ENCODE measurements around the gene CARD14. TPM values are rescaled to one million over a fixed set of nuclear protein-coding genes. Genes with fewer than 3 reads are reported as not detected.

The CARD14 gene
- total RNA-seq, 1 donor from 2014 or later = 5.4 TPM

- Mint-ChIP-seq H3K27ac (no peak overlapping the region), H3K4me3 (no peak overlapping the region), H3K9me3 (peaks cover 3% of the 10 kb centered on the region), H3K4me1 (peaks cover 21% of the 10 kb centered on the region), H3K27me3 (ENCODE audit: low read depth) (no peaks in the 10 kb centered on the region), H3K36me3 (no peaks in the 10 kb centered on the region)
- no peak for TF ChIP-seq CTCF (IDR thresholded peaks at IDR 0.05; ENCODE audit: unreplicated experiment)
- DNase-seq (ENCODE audit: low spot score in 2 of 2, unreplicated experiment in 2 of 2) = no peak
Measured at GRCh38 chr17:80173126-80173525, 3.3 kb downstream of the CARD14 start.

- H3K9me3 Mint-ChIP-seq = peaks cover 1% of the 10 kb centered on the region
- H3K36me3 Mint-ChIP-seq = no peaks in the 10 kb centered on the region
- no peaks in the 10 kb centered on the region for H3K27me3 Mint-ChIP-seq (ENCODE audit: low read depth)
- H3K4me3 Mint-ChIP-seq = no peak overlapping the region
- H3K27ac Mint-ChIP-seq = no peak overlapping the region
- no peak for DNase-seq (ENCODE audit: low spot score in 2 of 2, unreplicated experiment in 2 of 2)
- no peak for TF ChIP-seq CTCF (IDR thresholded peaks at IDR 0.05; ENCODE audit: unreplicated experiment)
- peaks cover 15% of the 10 kb centered on the region for H3K4me1 Mint-ChIP-seq
Measured at GRCh38 chr17:80173916-80174315, 4.1 kb downstream of the CARD14 start.

GRCh38 chr17:80176757-80177156, 6.9 kb downstream of the CARD14 start:
- no peak overlapping the region for H3K27ac Mint-ChIP-seq
- H3K9me3 Mint-ChIP-seq = no peaks in the 10 kb centered on the region
- no peaks in the 10 kb centered on the region for H3K27me3 Mint-ChIP-seq (ENCODE audit: low read depth)
- H3K36me3 Mint-ChIP-seq = no peaks in the 10 kb centered on the region
- no peak for DNase-seq (ENCODE audit: low spot score in 2 of 2, unreplicated experiment in 2 of 2)
- no peak overlapping the region for H3K4me3 Mint-ChIP-seq
- TF ChIP-seq CTCF (IDR thresholded peaks at IDR 0.05; ENCODE audit: unreplicated experiment) = no peak
- peaks cover 3% of the 10 kb centered on the region for H3K4me1 Mint-ChIP-seq

GRCh38 chr17:80177986-80178595, 8.3 kb downstream of the CARD14 start:
- Mint-ChIP-seq H3K36me3 (no peaks in the 10 kb centered on the region), H3K4me3 (no peak overlapping the region), H3K27me3 (ENCODE audit: low read depth) (no peaks in the 10 kb centered on the region), H3K9me3 (no peaks in the 10 kb centered on the region), H3K4me1 (peaks cover 3% of the 10 kb centered on the region), H3K27ac (no peak overlapping the region)
- TF ChIP-seq CTCF (IDR thresholded peaks at IDR 0.05; ENCODE audit: unreplicated experiment) = no peak
- no peak for DNase-seq (ENCODE audit: low spot score in 2 of 2, unreplicated experiment in 2 of 2)

- no peak for TF ChIP-seq CTCF (IDR thresholded peaks at IDR 0.05; ENCODE audit: unreplicated experiment)
- Mint-ChIP-seq H3K36me3 (no peaks in the 10 kb centered on the region), H3K27me3 (ENCODE audit: low read depth) (no peaks in the 10 kb centered on the region), H3K27ac (no peak overlapping the region), H3K4me1 (peaks cover 3% of the 10 kb centered on the region), H3K9me3 (no peaks in the 10 kb centered on the region), H3K4me3 (no peak overlapping the region)
- DNase-seq (ENCODE audit: low spot score in 2 of 2, unreplicated experiment in 2 of 2) = no peak
Measured at GRCh38 chr17:80180192-80180591, 10.4 kb downstream of the CARD14 start.

GRCh38 chr17:80181431-80181830, 11.6 kb downstream of the CARD14 start:
- no peaks in the 10 kb centered on the region for H3K4me1 Mint-ChIP-seq
- H3K36me3 Mint-ChIP-seq = no peaks in the 10 kb centered on the region
- H3K9me3 Mint-ChIP-seq = no peaks in the 10 kb centered on the region
- H3K4me3 Mint-ChIP-seq = no peak overlapping the region
- TF ChIP-seq CTCF (IDR thresholded peaks at IDR 0.05; ENCODE audit: unreplicated experiment) = no peak
- no peaks in the 10 kb centered on the region for H3K27me3 Mint-ChIP-seq (ENCODE audit: low read depth)
- no peak for DNase-seq (ENCODE audit: low spot score in 2 of 2, unreplicated experiment in 2 of 2)
- no peak overlapping the region for H3K27ac Mint-ChIP-seq

Measured in mesothelial cell of epicardium (in vitro differentiated cells).